ENCODE measurements around the gene DLGAP1.
A peak's percentile ranks its signal among the peaks of the same experiment; 100 is the strongest.
"Not testable (repeated sequence)": the region's sequence is repeated elsewhere in the genome, so short reads cannot be mapped to it uniquely, and the experiment has no call there.

DLGAP1 gene

GRCh38 chr18:4455113-4455811, at the start of gene DLGAP1:
Gene DLGAP1, minus strand, starts transcription at chr18:4455307.
- peak; percentile 80 for DNase-seq (ENCODE audit: low spot score)

GRCh38 chr18:4494703-4495284, 39.7 kb upstream of the DLGAP1 start:
- DNase-seq (ENCODE audit: low spot score): not testable (repeated sequence)

DNA sequence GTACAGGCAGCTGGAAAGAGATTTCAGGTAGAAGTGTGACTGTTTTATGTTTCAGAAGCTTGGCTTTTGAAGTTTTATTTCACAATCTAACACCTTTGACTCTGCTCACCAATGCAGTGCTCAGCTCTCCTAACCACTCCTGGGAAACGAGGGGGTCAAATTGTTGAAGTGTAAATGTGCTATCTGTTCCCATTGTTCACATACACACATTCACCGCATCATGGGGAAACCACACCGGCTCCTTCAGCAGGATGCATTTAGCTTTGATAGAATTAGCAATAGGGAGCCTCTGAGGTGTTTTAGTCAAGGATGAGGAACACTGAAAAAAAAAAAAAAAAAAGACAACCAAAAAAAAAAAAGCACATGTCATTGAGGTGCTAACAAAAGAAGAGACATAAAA, 13.4 kb upstream of the DLGAP1 start:
- no peak for DNase-seq (ENCODE audit: low spot score)

DNA sequence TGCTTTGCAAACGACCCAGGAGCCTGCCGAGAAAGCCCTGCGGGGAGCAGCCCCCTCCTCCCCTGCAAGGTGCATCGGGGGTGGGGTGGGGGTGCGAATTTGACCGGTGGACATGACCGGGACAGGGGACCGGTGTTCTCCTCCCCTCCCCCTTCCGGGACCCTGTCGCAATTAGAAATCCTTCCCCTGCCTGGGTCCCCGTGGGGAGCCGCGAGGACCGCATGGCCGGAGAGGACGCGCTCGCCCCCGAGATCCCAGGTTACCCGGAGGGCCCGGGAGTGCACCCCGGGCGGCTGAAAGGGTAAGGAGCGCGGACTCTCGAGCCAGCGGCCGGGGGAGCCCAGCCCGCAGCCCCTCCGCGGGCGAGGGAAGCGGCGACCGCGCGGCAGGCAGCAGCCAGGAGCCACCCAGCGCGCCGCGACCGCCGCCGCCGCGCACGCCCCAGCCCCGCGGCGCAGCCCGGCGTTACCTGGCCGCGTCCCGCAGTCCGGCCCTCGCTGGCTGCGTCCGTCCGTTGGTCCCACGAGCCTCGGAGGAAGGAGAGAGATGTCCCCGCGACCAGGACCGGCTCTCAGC, 482 bp downstream of the DLGAP1 start:
- peak; percentile 62 for DNase-seq (ENCODE audit: low spot score)

DNA sequence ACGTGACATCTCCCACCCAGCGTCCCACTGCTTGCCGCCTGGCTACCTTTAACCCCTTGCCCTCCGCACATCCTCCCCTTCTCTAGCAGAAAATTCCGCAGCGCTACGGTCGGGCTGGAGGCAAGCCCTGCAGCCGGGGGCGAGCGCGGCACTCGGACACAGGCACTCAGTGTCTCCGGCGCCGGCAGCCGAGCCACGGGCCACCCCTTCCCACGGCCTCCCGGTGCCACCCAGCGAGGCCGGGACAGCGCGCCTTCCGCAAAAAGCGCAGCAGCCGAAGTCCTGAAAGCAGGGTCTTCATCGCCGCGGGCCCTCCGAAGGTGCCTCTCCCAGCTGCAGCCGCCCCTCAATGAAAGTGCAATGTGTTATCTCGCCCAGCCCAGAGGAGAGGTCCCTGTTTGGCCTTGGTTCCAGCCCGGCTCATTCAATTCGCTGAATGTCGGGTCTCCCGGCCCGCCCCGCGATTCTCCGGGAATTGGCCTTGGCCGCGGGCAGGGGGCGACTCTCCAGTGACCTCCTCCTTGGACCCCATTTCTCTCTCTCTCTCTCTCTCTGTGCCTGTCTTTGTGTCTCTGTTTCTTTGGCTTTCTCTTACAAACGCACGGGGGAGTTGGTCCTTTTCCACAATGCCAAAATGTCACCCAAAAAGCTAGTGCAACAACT, 1.1 kb downstream of the DLGAP1 start:
- DNase-seq (ENCODE audit: low spot score): peak; percentile 67

DNA sequence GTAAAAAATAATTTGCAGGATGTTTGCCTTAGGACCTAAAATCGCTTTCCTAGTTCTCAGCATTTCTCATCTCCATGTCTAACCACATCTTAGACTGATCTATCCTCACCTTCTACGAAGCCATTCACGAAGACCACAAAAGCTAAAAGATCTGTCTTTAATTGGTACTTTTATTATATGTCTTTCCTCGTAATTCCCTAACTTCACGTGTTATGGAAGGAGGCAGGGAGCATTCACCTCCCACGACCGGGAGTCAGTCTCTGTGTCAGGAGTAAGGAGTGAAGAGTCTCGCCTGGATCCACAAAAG, 1.6 kb downstream of the DLGAP1 start:
- DNase-seq (ENCODE audit: low spot score): no peak

DNA sequence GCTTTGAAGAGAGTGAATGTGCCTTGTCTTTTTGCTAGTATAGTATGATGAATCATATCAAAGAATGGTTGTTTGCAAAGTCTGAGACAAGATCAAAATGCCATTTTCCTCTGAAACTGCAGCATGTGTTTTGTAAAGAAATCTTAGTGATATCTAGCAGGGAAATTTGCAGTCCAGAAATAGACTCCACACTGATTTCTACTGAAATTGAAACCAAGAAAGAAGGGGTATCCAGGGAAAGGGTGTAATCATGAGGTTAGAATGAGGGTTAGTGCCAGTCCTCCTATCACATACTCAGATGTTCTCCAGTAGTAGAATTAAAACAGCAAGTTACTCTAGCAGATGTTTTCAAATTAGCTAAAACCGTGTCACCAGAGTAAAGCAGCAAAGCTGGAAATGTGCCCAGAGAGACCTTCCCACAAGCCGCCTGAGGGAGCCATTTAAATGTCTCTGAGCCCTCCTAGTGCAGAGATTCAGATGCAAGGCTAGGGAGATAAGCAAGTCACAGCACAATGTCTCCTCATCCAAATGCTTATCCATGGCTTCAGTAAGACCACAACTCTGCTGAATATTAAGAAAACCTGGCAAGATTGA, 4.9 kb downstream of the DLGAP1 start:
- no peak for DNase-seq (ENCODE audit: low spot score)

GRCh38 chr18:4445902-4446301, 9.2 kb downstream of the DLGAP1 start:
- DNase-seq (ENCODE audit: low spot score): no peak

GRCh38 chr18:4444306-4444705, 10.8 kb downstream of the DLGAP1 start:
- no peak for DNase-seq (ENCODE audit: low spot score)

DNA sequence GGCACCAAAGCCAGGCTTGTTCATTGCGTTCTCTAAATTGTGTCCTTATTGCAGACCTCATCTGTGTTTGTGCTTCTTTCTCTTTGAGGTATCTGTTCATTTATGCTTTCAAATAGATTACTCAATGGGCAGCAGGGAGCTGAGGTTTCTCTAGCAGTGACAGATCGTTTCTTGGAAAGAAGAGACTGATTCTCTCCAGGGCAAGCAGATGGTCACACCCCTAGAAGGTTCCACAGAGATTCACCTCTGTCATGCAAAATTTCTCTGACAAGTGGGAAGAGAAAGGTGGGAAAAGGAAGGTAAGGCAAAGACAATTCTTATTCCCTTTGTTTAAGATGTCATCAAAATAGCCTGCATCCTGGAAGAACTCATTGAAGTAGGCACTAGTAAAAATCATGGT, 14.0 kb downstream of the DLGAP1 start:
- no peak for DNase-seq (ENCODE audit: low spot score)

DNA sequence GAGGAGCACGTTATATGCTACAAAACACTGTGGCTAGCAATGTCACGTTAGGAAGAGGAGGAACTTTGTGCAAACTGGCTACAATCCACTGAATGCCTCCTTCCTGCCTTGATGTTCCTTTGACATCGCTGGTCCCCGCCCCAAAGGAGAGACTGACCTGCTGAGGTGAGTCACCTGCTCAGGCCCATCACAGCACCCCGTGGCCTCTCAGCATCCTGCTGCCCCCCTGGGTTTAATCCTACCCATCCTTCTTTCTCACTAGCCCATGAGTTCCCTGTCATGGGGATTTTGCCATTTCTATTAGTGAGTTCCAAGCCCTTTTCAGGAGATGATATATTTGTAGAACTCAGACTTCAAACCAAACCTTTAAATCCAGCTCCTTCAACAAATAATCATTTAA, 16.2 kb downstream of the DLGAP1 start:
- DNase-seq (ENCODE audit: low spot score): no peak

DNA sequence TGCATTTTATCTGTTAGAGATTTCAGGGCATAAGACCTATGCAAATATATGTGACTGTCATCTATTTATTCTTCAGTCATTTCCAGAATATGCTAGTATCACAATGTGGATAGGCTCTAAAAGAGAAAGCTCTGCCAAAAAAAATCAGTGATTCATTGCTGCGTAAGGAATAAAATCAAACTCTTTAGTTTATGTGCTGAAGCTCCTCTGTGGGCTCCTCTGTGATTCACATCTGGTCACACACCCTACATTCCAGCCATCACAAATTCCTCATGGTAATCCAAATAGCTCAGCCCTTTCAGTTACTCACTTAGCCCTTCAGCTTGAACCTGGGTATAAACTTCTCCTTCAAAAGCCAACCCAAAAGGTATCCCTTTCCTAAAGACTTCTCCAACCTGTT, 21.4 kb downstream of the DLGAP1 start:
- no peak for DNase-seq (ENCODE audit: low spot score)

DNA sequence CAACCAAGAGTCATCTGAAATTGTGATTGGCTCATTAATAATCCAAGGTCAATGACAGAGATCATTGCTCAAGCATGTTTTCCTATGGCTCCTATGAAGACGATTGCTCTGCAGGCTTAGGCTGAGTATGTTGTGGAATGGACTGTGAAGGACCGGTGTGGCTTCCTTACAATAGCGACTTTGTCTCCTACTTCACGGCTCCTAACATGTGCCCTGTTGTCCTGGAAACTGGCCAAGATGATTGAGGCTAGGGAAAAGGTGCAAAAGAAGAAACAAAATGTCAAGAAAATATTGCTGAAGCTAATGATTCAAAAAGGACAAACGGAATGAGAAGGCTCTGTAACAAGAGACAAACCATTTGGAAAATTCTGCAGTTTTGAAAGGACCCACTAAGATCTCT, 24.3 kb downstream of the DLGAP1 start:
- no peak for DNase-seq (ENCODE audit: low spot score)

- DNase-seq (ENCODE audit: low spot score): no peak
These were observed 37.4 kb downstream of the DLGAP1 start for GRCh38 chr18:4417714-4418113.

- no peak for DNase-seq (ENCODE audit: low spot score)
These were observed 38.1 kb downstream of the DLGAP1 start for GRCh38 chr18:4416976-4417375.

- DNase-seq (ENCODE audit: low spot score): no peak
These were observed 42.8 kb downstream of the DLGAP1 start for GRCh38 chr18:4412286-4412685.

DNA sequence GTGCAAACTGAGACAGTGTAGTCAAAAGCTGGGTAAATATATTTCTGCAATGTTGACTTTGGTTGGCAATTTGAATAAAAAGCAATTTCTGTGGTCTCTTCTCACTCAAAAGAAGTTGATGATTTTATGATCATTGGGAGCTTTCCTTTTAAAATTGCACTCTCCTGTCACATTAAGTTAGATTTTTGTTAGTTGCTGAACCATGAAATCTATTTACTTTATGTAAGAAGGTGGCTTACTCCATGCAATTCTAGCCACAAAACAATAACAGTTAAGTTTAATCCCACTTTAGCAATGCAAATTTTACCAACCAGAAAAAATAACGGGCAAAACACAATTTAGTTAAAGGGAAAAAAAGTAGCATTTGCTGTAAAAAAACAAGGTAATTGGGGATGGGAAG, 48.3 kb downstream of the DLGAP1 start:
- DNase-seq (ENCODE audit: low spot score): no peak

- no peak for DNase-seq (ENCODE audit: low spot score)
These were observed 49.1 kb downstream of the DLGAP1 start for GRCh38 chr18:4405965-4406364.

- no peak for DNase-seq (ENCODE audit: low spot score)
These were observed 51.3 kb downstream of the DLGAP1 start for GRCh38 chr18:4403836-4404235.

- DNase-seq (ENCODE audit: low spot score): no peak
These were observed 54.2 kb downstream of the DLGAP1 start for GRCh38 chr18:4400911-4401310.

- DNase-seq (ENCODE audit: low spot score): no peak
These were observed 55.2 kb downstream of the DLGAP1 start for GRCh38 chr18:4399929-4400328.

DNA sequence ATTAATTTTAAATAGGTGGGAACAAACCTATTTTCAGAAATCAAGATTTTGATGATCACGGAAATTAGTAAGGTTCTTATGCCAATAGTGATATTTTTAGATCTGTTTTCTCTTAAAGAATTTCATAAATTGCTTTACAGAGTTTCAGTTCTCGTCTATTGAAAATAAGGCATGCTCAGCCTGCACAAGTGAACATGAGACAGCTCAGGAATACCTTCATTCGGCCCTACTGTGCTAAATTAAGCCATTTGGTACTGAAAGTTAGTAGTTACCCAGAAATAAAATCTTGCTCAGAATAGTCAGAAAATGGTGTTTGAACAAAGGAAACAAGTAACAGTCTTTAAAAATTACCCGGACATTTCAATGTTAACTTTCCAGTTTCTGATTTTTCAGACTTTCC, 60.4 kb downstream of the DLGAP1 start:
- no peak for DNase-seq (ENCODE audit: low spot score)

DNA sequence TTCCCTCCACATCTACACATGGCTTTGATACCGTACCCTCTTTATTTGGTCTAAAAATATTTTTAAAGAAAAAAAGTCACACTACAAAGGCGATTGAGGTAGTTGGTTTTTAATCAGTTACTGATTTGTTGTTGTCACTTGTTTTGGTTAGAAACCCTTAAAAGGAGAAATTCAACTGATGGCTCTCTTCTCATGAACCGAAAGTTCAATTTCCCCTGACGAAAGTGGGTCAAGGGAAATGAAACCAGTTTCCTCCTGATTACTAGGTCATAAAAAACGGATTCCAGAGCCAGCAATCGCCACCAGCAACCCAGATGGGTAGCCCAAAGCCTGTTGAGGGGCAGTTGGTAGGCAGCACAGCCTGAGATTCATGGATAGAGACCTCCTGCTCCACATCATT, 63.2 kb downstream of the DLGAP1 start:
- no peak for DNase-seq (ENCODE audit: low spot score)

All from left forelimb (tissue), 1 donor.